Measurements from ENCODE around the gene PRKG1.

PRKG1 gene

GRCh38 chr10:52145636-52146035 lies 1071.3 kb downstream of the PRKG1 start:
- no peak for TF ChIP-seq CTCF (IDR thresholded peaks at IDR 0.05; ENCODE audit: low read depth, low read length)
- Histone ChIP-seq H3K9me3 (ENCODE audit: severe bottlenecking) (no peaks in the 10 kb centered on the region), H3K4me3 (ENCODE audit: low read depth, low read length) (no peak overlapping the region), H3K27me3 (ENCODE audit: insufficient read depth, low read depth, severe bottlenecking) (no peaks in the 10 kb centered on the region), H3K27ac (no peak overlapping the region), H3K36me3 (no peaks in the 10 kb centered on the region)
- DNase-seq, result no peak

DNA sequence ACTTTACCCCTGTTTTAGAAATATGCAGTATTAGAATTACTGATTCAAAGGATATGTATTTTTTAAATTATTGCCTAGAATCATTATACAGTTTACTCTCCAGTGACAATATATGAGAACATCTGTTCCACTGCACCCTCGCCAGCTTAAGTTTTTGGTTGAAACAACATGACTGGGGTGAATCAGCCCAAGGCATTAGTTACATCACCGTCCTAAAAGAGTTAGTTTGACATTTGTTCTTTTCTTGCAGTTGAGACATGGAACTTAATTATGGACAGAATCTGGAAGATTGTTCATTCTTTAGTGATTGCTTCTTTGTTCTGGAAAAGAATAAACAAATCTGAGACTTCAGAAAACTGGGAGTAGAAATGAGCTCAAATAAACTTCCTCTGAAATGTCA lies 1072.5 kb downstream of the PRKG1 start:
- H3K4me3 ChIP-seq (ENCODE audit: low read depth, low read length), result no peak overlapping the region
- TF ChIP-seq CTCF (IDR thresholded peaks at IDR 0.05; ENCODE audit: low read depth, low read length), result no peak
- DNase-seq, result no peak
- no peaks in the 10 kb centered on the region for H3K27me3 ChIP-seq (ENCODE audit: insufficient read depth, low read depth, severe bottlenecking)
- H3K27ac ChIP-seq, result no peak overlapping the region
- H3K9me3 ChIP-seq (ENCODE audit: severe bottlenecking), result no peaks in the 10 kb centered on the region
- H3K36me3 ChIP-seq, result no peaks in the 10 kb centered on the region

GRCh38 chr10:52170776-52171175 lies 1096.5 kb downstream of the PRKG1 start:
- Histone ChIP-seq H3K36me3 (no peaks in the 10 kb centered on the region), H3K9me3 (ENCODE audit: severe bottlenecking) (no peaks in the 10 kb centered on the region), H3K4me3 (ENCODE audit: low read depth, low read length) (no peak overlapping the region), H3K27ac (no peak overlapping the region), H3K27me3 (ENCODE audit: insufficient read depth, low read depth, severe bottlenecking) (no peaks in the 10 kb centered on the region)
- no peak for TF ChIP-seq CTCF (IDR thresholded peaks at IDR 0.05; ENCODE audit: low read depth, low read length)
- DNase-seq, result no peak

GRCh38 chr10:52172581-52172980 lies 1098.3 kb downstream of the PRKG1 start:
- no peak for DNase-seq
- no peak overlapping the region for H3K27ac ChIP-seq
- TF ChIP-seq CTCF (IDR thresholded peaks at IDR 0.05; ENCODE audit: low read depth, low read length), result no peak

GRCh38 chr10:52185256-52185655 lies 1111.0 kb downstream of the PRKG1 start:
- Histone ChIP-seq H3K4me3 (ENCODE audit: low read depth, low read length) (no peak overlapping the region), H3K9me3 (ENCODE audit: severe bottlenecking) (no peaks in the 10 kb centered on the region), H3K27ac (no peak overlapping the region), H3K27me3 (ENCODE audit: insufficient read depth, low read depth, severe bottlenecking) (no peaks in the 10 kb centered on the region), H3K36me3 (no peaks in the 10 kb centered on the region)
- no peak for DNase-seq
- TF ChIP-seq CTCF (IDR thresholded peaks at IDR 0.05; ENCODE audit: low read depth, low read length), result no peak

More at GRCh38 chr10:52172581-52172980, 1098.3 kb downstream of the PRKG1 start:
- Histone ChIP-seq H3K9me3 (ENCODE audit: severe bottlenecking) (no peaks in the 10 kb centered on the region), H3K4me3 (ENCODE audit: low read depth, low read length) (no peak overlapping the region), H3K27me3 (ENCODE audit: insufficient read depth, low read depth, severe bottlenecking) (no peaks in the 10 kb centered on the region), H3K36me3 (no peaks in the 10 kb centered on the region)

DNA sequence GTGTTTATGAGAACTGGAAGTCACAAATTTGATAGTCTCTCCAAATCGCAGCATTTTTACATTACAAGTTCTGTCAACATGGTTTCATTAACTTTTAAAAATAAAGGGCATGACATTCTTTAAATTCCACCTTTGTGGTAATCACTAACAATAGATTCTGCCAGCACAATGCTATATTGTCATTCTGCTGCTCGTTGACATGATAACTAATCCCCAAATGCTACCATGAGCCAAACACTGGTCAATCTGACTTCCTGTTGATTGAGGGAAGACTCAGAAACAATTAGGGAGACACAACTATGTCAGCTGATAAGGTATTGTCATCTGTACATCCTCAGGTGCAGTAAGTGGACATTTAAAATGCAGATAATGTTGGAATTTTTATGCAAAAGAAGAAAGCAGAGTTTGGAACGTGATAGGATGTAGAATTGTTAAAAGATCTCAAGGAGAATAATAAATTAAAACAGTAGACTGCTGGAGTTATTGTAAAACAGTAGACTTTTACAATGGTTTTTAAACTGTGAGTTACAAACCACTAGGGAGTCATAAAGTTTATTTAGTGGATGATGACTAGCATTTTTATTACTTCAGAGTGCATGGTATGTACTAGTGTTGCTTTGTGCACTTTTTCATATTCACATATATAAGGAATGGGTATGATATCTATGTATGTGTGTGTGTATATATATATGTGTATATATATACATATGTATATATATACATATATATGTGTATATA lies 1113.4 kb downstream of the PRKG1 start:
- Histone ChIP-seq H3K36me3 (no peaks in the 10 kb centered on the region), H3K4me3 (ENCODE audit: low read depth, low read length) (no peak overlapping the region), H3K27me3 (ENCODE audit: insufficient read depth, low read depth, severe bottlenecking) (no peaks in the 10 kb centered on the region), H3K27ac (no peak overlapping the region), H3K9me3 (ENCODE audit: severe bottlenecking) (no peaks in the 10 kb centered on the region)
- no peak for DNase-seq
- TF ChIP-seq CTCF (IDR thresholded peaks at IDR 0.05; ENCODE audit: low read depth, low read length), result no peak

Measured in WERI-Rb-1 (cell line).